ENCODE measurements around the gene SLC6A4. TPM values are rescaled to one million over a fixed set of nuclear protein-coding genes. Genes with fewer than 3 reads are reported as not detected.

Gene SLC6A4
- total and polyA plus RNA-seq, 4 donors: 1.1 to 36.0 (median 4.7) TPM

- WGBS (ENCODE audit: insufficient coverage): 93% methylated on average over 3 of the region's 5 CpGs
- Histone ChIP-seq H3K36me3 (ENCODE audit: control insufficient read depth, insufficient read depth, low read length) (no peaks in the 10 kb centered on the region), H3K4me1 (ENCODE audit: control insufficient read depth, insufficient read depth, low read length) (no peaks in the 10 kb centered on the region), H3K9me3 (ENCODE audit: control insufficient read depth, insufficient read depth, low read length) (no peaks in the 10 kb centered on the region), H3K27me3 (ENCODE audit: control insufficient read depth, insufficient read depth, low read length) (no peaks in the 10 kb centered on the region), H3K27ac (ENCODE audit: low read depth, low read length) (no peak overlapping the region), H3K4me3 (ENCODE audit: low read depth, low read length) (no peak overlapping the region)
- DNase-seq (ENCODE audit: low read depth in 4 of 6, low spot score in 6 of 6): no peak
Observed at GRCh38 chr17:30199600-30199999, 35.9 kb downstream of the SLC6A4 start.

- Histone ChIP-seq H3K27ac (ENCODE audit: low read depth, low read length) (no peak overlapping the region), H3K9me3 (ENCODE audit: control insufficient read depth, insufficient read depth, low read length) (no peaks in the 10 kb centered on the region), H3K36me3 (ENCODE audit: control insufficient read depth, insufficient read depth, low read length) (no peaks in the 10 kb centered on the region), H3K27me3 (ENCODE audit: control insufficient read depth, insufficient read depth, low read length) (no peaks in the 10 kb centered on the region), H3K4me3 (ENCODE audit: low read depth, low read length) (no peak overlapping the region), H3K4me1 (ENCODE audit: control insufficient read depth, insufficient read depth, low read length) (no peaks in the 10 kb centered on the region)
- WGBS (ENCODE audit: insufficient coverage): 100% methylated on average over 2 of the region's 4 CpGs
- no peak for DNase-seq (ENCODE audit: low read depth in 4 of 6, low spot score in 6 of 6)
Observed at GRCh38 chr17:30197416-30197815, 38.1 kb downstream of the SLC6A4 start.

DNA sequence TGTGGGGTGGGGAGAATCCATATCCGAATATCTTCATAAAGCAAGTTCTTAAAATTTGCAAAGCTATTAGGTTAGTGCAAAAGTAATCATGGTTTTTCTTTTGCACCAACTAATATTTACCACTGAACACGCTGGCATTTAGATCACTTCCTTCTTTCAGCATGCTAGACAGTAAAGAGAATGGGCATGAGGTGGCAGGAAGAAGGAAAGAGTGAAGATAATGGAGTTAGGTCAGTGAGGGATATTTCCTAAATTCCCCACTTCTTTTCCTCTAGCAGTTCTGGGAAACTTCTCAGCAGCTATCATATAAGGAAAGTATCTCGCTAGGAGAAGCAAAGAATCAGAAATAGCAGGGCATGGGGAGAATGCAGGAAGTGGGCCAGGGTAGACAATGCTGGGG is 39.0 kb downstream of the SLC6A4 start:
- no peaks in the 10 kb centered on the region for H3K4me1 ChIP-seq (ENCODE audit: control insufficient read depth, insufficient read depth, low read length)
- DNase-seq (ENCODE audit: low read depth in 4 of 6, low spot score in 6 of 6): no peak
- H3K4me3 ChIP-seq (ENCODE audit: low read depth, low read length): no peak overlapping the region
- 100% methylated on average over 1 of the region's 3 CpGs for WGBS (ENCODE audit: insufficient coverage)
- H3K9me3 ChIP-seq (ENCODE audit: control insufficient read depth, insufficient read depth, low read length): no peaks in the 10 kb centered on the region
- no peaks in the 10 kb centered on the region for H3K36me3 ChIP-seq (ENCODE audit: control insufficient read depth, insufficient read depth, low read length)
- no peaks in the 10 kb centered on the region for H3K27me3 ChIP-seq (ENCODE audit: control insufficient read depth, insufficient read depth, low read length)
- H3K27ac ChIP-seq (ENCODE audit: low read depth, low read length): no peak overlapping the region

- 100% methylated on average over 1 of the region's 2 CpGs for WGBS (ENCODE audit: insufficient coverage)
- Histone ChIP-seq H3K36me3 (ENCODE audit: control insufficient read depth, insufficient read depth, low read length) (no peaks in the 10 kb centered on the region), H3K9me3 (ENCODE audit: control insufficient read depth, insufficient read depth, low read length) (no peaks in the 10 kb centered on the region), H3K27ac (ENCODE audit: low read depth, low read length) (no peak overlapping the region), H3K4me3 (ENCODE audit: low read depth, low read length) (no peak overlapping the region), H3K27me3 (ENCODE audit: control insufficient read depth, insufficient read depth, low read length) (no peaks in the 10 kb centered on the region), H3K4me1 (ENCODE audit: control insufficient read depth, insufficient read depth, low read length) (no peaks in the 10 kb centered on the region)
- DNase-seq (ENCODE audit: low read depth in 4 of 6, low spot score in 6 of 6): no peak
Observed at GRCh38 chr17:30191072-30191471, 44.4 kb downstream of the SLC6A4 start.

DNA sequence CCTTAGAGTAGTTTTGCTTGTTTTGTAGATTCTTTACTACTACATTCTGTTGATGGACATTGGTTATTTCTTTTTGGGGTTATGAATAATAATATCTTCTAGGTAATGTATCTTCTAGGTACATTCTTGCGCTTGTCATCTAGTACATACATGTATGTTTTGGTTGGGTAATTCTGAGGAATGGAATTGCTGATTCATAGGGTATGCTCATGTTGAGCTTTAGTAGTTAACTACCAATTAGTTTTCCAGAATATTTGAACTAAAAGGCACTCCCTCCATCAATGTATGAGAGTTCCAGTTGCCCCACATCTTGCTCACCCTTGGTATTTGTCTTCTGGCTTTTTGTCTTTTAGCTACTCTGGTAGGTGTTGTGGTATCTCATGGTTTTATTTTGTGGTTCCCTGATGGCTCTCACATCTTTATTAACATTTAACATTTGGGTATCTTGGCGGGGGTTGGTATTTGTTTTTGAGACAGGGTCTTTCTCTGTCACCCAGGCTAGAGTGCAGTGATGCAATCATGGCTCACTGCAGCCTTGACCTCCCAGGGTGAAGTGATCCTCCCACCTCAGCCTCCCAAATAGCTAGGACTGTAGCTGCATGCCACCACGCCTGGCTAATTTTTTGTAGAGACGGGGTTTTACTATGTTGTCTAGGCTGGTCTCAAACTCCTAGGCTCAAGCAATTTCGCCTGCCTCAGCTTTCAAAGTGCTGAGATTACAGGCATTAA is 47.1 kb downstream of the SLC6A4 start:
- no peaks in the 10 kb centered on the region for H3K9me3 ChIP-seq (ENCODE audit: control insufficient read depth, insufficient read depth, low read length)
- H3K27me3 ChIP-seq (ENCODE audit: control insufficient read depth, insufficient read depth, low read length): no peaks in the 10 kb centered on the region
- WGBS (ENCODE audit: insufficient coverage): 100% methylated on average over 2 of the region's 5 CpGs
- no peak overlapping the region for H3K27ac ChIP-seq (ENCODE audit: low read depth, low read length)
- no peak overlapping the region for H3K4me3 ChIP-seq (ENCODE audit: low read depth, low read length)
- peaks cover 10% of the 10 kb centered on the region for H3K36me3 ChIP-seq (ENCODE audit: control insufficient read depth, insufficient read depth, low read length)
- H3K4me1 ChIP-seq (ENCODE audit: control insufficient read depth, insufficient read depth, low read length): no peaks in the 10 kb centered on the region
- DNase-seq (ENCODE audit: low read depth in 4 of 6, low spot score in 6 of 6): no peak

DNA sequence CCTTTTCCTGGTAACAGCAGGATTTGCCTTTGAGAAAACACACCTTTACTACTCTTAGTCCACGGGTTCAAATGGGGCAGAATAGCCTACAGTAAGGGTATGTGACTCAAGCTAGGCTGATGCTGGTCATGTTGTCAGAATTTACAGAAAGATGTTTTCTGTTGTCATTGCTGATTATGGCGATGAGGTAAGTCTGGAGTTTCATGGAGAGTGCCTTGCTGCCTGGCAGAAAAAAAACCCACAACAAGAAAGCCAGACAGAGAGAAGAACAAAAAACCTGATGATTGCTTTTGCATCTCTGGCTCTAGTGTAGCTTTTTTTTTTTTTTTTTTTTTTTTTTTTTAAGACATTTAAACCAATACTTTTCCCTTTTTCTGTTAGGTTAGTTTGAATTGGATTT is 47.9 kb downstream of the SLC6A4 start:
- WGBS (ENCODE audit: insufficient coverage): no CpG with 5 or more reads among the region's 2 CpGs
- H3K9me3 ChIP-seq (ENCODE audit: control insufficient read depth, insufficient read depth, low read length): no peaks in the 10 kb centered on the region
- H3K4me3 ChIP-seq (ENCODE audit: low read depth, low read length): no peak overlapping the region
- DNase-seq (ENCODE audit: low read depth in 4 of 6, low spot score in 6 of 6): no peak
- peaks cover 11% of the 10 kb centered on the region for H3K36me3 ChIP-seq (ENCODE audit: control insufficient read depth, insufficient read depth, low read length)
- H3K4me1 ChIP-seq (ENCODE audit: control insufficient read depth, insufficient read depth, low read length): no peaks in the 10 kb centered on the region
- no peak overlapping the region for H3K27ac ChIP-seq (ENCODE audit: low read depth, low read length)
- H3K27me3 ChIP-seq (ENCODE audit: control insufficient read depth, insufficient read depth, low read length): no peaks in the 10 kb centered on the region

GRCh38 chr17:30186761-30187160 is 48.7 kb downstream of the SLC6A4 start:
- peaks cover 17% of the 10 kb centered on the region for H3K36me3 ChIP-seq (ENCODE audit: control insufficient read depth, insufficient read depth, low read length)
- no peaks in the 10 kb centered on the region for H3K9me3 ChIP-seq (ENCODE audit: control insufficient read depth, insufficient read depth, low read length)
- no peaks in the 10 kb centered on the region for H3K27me3 ChIP-seq (ENCODE audit: control insufficient read depth, insufficient read depth, low read length)
- no CpG with 5 or more reads among the region's 1 CpG for WGBS (ENCODE audit: insufficient coverage)
- no peak for DNase-seq (ENCODE audit: low read depth in 4 of 6, low spot score in 6 of 6)
- H3K27ac ChIP-seq (ENCODE audit: low read depth, low read length): no peak overlapping the region
- no peaks in the 10 kb centered on the region for H3K4me1 ChIP-seq (ENCODE audit: control insufficient read depth, insufficient read depth, low read length)
- H3K4me3 ChIP-seq (ENCODE audit: low read depth, low read length): no peak overlapping the region

- Histone ChIP-seq H3K4me1 (ENCODE audit: control insufficient read depth, insufficient read depth, low read length) (no peaks in the 10 kb centered on the region), H3K36me3 (ENCODE audit: control insufficient read depth, insufficient read depth, low read length) (peaks cover 21% of the 10 kb centered on the region), H3K27me3 (ENCODE audit: control insufficient read depth, insufficient read depth, low read length) (no peaks in the 10 kb centered on the region), H3K4me3 (ENCODE audit: low read depth, low read length) (no peak overlapping the region), H3K9me3 (ENCODE audit: control insufficient read depth, insufficient read depth, low read length) (no peaks in the 10 kb centered on the region), H3K27ac (ENCODE audit: low read depth, low read length) (no peak overlapping the region)
- no peak for DNase-seq (ENCODE audit: low read depth in 4 of 6, low spot score in 6 of 6)
- 100% methylated on average over 4 of the region's 5 CpGs for WGBS (ENCODE audit: insufficient coverage)
Observed at GRCh38 chr17:30176855-30177254, 58.6 kb downstream of the SLC6A4 start.

- H3K27me3 ChIP-seq (ENCODE audit: control insufficient read depth, insufficient read depth, low read length): no peaks in the 10 kb centered on the region
- H3K27ac ChIP-seq (ENCODE audit: low read depth, low read length): no peak overlapping the region
- H3K36me3 ChIP-seq (ENCODE audit: control insufficient read depth, insufficient read depth, low read length): peaks cover 5% of the 10 kb centered on the region
- no CpG with 5 or more reads among the region's 1 CpG for WGBS (ENCODE audit: insufficient coverage)
- no peak overlapping the region for H3K4me3 ChIP-seq (ENCODE audit: low read depth, low read length)
- no peaks in the 10 kb centered on the region for H3K9me3 ChIP-seq (ENCODE audit: control insufficient read depth, insufficient read depth, low read length)
- no peak for DNase-seq (ENCODE audit: low read depth in 4 of 6, low spot score in 6 of 6)
- H3K4me1 ChIP-seq (ENCODE audit: control insufficient read depth, insufficient read depth, low read length): no peaks in the 10 kb centered on the region
Observed at GRCh38 chr17:30174556-30174955, 60.9 kb downstream of the SLC6A4 start.

DNA sequence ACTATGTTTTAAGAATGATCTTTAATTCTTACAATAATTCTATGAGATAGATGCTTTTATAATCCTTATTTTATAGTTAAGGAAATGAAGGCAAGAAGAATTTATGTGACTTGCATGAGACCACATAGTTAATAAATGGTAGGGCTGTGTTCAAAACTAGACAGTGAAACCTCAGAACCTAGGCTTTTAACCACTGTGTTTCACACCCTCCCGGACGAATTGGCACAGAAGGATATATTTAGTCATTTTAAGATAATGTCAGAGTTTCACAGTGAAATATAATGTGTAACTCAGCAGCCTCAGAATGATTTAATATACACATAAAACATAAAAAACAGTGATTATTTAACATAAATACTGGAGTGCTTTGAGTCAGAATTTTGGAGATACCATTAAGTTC is 61.8 kb downstream of the SLC6A4 start:
- WGBS (ENCODE audit: insufficient coverage): no CpG with 5 or more reads among the region's 2 CpGs
- no peaks in the 10 kb centered on the region for H3K9me3 ChIP-seq (ENCODE audit: control insufficient read depth, insufficient read depth, low read length)
- H3K27ac ChIP-seq (ENCODE audit: low read depth, low read length): no peak overlapping the region
- no peak for DNase-seq (ENCODE audit: low read depth in 4 of 6, low spot score in 6 of 6)
- peaks cover 5% of the 10 kb centered on the region for H3K36me3 ChIP-seq (ENCODE audit: control insufficient read depth, insufficient read depth, low read length)
- H3K4me3 ChIP-seq (ENCODE audit: low read depth, low read length): no peak overlapping the region
- no peaks in the 10 kb centered on the region for H3K4me1 ChIP-seq (ENCODE audit: control insufficient read depth, insufficient read depth, low read length)
- H3K27me3 ChIP-seq (ENCODE audit: control insufficient read depth, insufficient read depth, low read length): no peaks in the 10 kb centered on the region

All from spinal cord (tissue), 10 donors.